GM12875 (cell line): ENCODE results near the gene SRR.

Source experiments
- H3K4me3 ChIP-seq: one replicate; pipeline ENCODE4 v1.5.1; 2011; ENCODE audit warnings: low read depth, low read length, control low read depth
- CTCF ChIP-seq: IDR thresholded peaks from 2 replicates; pipeline ENCODE4 v1.5.1; 2011; ENCODE audit warnings: low read depth, mild to moderate bottlenecking, control low read depth, inconsistent platforms, low read length, moderate library complexity, borderline replicate concordance; ENCODE audit not compliant: insufficient read depth

SRR gene

GRCh38 chr17:2277429-2278170 lies 26.1 kb upstream of the SRR start:
- no peak for TF ChIP-seq CTCF

GRCh38 chr17:2279707-2280106 lies 24.0 kb upstream of the SRR start:
- H3K4me3 ChIP-seq, result no peak overlapping the region
- TF ChIP-seq CTCF, result no peak

More at GRCh38 chr17:2277429-2278170, 26.1 kb upstream of the SRR start:
- no peak overlapping the region for H3K4me3 ChIP-seq

- H3K4me3 ChIP-seq, result no peak overlapping the region
- peak; percentile 25; the same call in 1 of the 2 replicates for TF ChIP-seq CTCF
These were observed 21.4 kb upstream of the SRR start for GRCh38 chr17:2282297-2282873.

GRCh38 chr17:2283302-2283701 lies 20.4 kb upstream of the SRR start:
- TF ChIP-seq CTCF, result no peak
- no peak overlapping the region for H3K4me3 ChIP-seq

- H3K4me3 ChIP-seq, result no peak overlapping the region
These were observed 13.8 kb upstream of the SRR start for GRCh38 chr17:2289878-2290478.

GRCh38 chr17:2292100-2292499 lies 11.7 kb upstream of the SRR start:
- no peak overlapping the region for H3K4me3 ChIP-seq
- TF ChIP-seq CTCF, result no peak

More at GRCh38 chr17:2289878-2290478, 13.8 kb upstream of the SRR start:
- no peak for TF ChIP-seq CTCF
